HepG2 (cell line): Measurements from ENCODE around the gene HLA-DMB. TPM values are rescaled to one million over a fixed set of nuclear protein-coding genes. Genes with fewer than 3 reads are reported as not detected.

ENCODE experiments used
- HNRNPUL1 ChIP-seq: fragments of 200-400 bp; formaldehyde crosslinking; IDR thresholded peaks from 2 replicates; pipeline ENCODE4 v1.6.1; 2017; ENCODE audit warnings: low read depth, mild to moderate bottlenecking, low read length, moderate library complexity
- MEIS1 ChIP-seq: sonication (generic); formaldehyde crosslinking; IDR thresholded peaks from 2 replicates; pipeline ENCODE4 v1.9.0; 2021; ENCODE audit warnings: mild to moderate bottlenecking, missing genetic modification reagents, moderate library complexity, borderline replicate concordance
- PHB2 ChIP-seq: fragments of 450-650 bp; IDR thresholded peaks from 2 replicates; pipeline ENCODE4 v1.6.1; 2018; ENCODE audit not compliant: partially characterized antibody
- WIZ ChIP-seq: sonication (generic); formaldehyde crosslinking; IDR thresholded peaks from 2 replicates; pipeline ENCODE4 v1.5.1; 2020; ENCODE audit warnings: mild to moderate bottlenecking, missing genetic modification reagents
- ZNF446 ChIP-seq: sonication (generic); formaldehyde crosslinking; IDR thresholded peaks from 2 replicates; pipeline ENCODE4 v1.5.0; 2020; ENCODE audit warnings: mild to moderate bottlenecking, missing genetic modification reagents
- ZNF776 ChIP-seq: sonication (generic); formaldehyde crosslinking; IDR thresholded peaks from 2 replicates; pipeline ENCODE4 v1.4.0; 2020; ENCODE audit warnings: mild to moderate bottlenecking, missing genetic modification reagents
- polyA plus RNA-seq, 8 experiments: library from polyadenylated mRNA; depleted of rRNA in 3 of 8; stranded (reverse) in 7 of 8; unstranded in 1 of 8; fragments of >200 nt; fragmentation: Illumina TruSeq in 4 of 8; extraction: Trizol in 4 of 8; gene quantifications; 2 replicates each; pipeline versions ENCODE4 v1.2.1 to v1.2.3, GENCODE V29; 2011 to 2016; ENCODE audit warnings: low read depth in 4 of 8, missing spikeins in 1 of 8, mixed read lengths in 1 of 8; ENCODE audit not compliant: insufficient read depth in 1 of 8
- total RNA-seq, 5 experiments: library from RNA; depleted of rRNA; stranded (reverse); fragments of >200 nt; fragmentation: Illumina TruSeq; extraction: Trizol; gene quantifications; 2 replicates each; pipeline ENCODE4 v1.2.3, GENCODE V29; 2016; ENCODE audit warnings: low read depth in 1 of 5
- TF ChIP-seq, protein P1 (sequence below): sonication (generic); formaldehyde crosslinking; IDR thresholded peaks from 2 replicates; pipeline ENCODE4 v1.9.0; 2021; ENCODE audit warnings: mild to moderate bottlenecking, missing genetic modification reagents
- TF ChIP-seq, protein P2 (sequence below): IDR thresholded peaks from 2 replicates; pipeline ENCODE4 v1.4.0; 2020; ENCODE audit warnings: mild to moderate bottlenecking, missing genetic modification reagents
- TF ChIP-seq, protein P3 (sequence below): sonication (generic); formaldehyde crosslinking; IDR thresholded peaks from 2 replicates; pipeline ENCODE4 v1.8.0; 2022; ENCODE audit warnings: missing genetic modification reagents, mild to moderate bottlenecking, inconsistent platforms, borderline replicate concordance
- TF ChIP-seq, protein P4 (sequence below): fragments of 450-650 bp; IDR thresholded peaks from 2 replicates; pipeline ENCODE4 v1.6.1; 2017; ENCODE audit warnings: mild to moderate bottlenecking

Gene HLA-DMB
- total and polyA plus RNA-seq, 2 of the 13 experiments (the other 11 are each of a cell fraction or from before 2014, with no cell fraction given) = not detected

DNA sequence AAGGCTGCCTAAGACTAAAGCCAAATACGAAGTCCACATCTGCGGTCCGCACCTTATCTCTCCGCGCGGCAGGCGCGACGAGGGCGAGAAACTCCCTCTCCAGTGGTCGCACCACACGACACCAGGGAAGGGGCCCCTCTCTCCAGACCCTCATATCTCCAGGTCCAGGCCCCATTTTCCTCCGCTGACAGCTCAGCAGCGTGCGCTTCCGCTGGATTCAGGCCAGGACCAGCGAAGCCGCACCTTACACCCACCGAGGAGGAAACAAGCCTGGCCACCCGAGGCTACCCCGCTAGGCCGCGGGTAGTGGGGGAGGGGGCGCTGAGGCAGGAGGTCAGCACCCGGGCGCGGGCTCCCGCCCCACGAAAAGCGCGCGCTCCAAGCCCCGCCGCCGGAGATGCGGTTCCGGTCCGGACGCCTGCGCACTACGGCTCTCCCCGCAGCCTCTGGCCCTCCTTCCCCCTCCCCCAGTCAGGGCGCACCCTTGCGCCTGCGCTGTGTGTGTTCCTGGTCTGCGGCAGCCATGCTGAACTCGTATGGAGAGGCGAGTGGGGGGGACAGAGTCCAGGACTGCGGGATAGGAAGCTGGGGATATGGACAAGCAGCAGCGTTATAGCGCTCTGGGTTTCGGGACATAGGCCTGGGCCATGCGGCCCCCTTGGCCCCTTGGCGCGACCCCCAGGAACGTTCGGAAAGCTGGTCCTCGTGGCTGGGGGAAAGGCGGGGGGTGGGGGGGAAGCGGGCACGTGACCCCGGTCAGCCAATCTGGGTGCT is 27.5 kb upstream of the HLA-DMB start, which contains the start of gene BRD2 (continued):
- TF ChIP-seq, protein P1, sequence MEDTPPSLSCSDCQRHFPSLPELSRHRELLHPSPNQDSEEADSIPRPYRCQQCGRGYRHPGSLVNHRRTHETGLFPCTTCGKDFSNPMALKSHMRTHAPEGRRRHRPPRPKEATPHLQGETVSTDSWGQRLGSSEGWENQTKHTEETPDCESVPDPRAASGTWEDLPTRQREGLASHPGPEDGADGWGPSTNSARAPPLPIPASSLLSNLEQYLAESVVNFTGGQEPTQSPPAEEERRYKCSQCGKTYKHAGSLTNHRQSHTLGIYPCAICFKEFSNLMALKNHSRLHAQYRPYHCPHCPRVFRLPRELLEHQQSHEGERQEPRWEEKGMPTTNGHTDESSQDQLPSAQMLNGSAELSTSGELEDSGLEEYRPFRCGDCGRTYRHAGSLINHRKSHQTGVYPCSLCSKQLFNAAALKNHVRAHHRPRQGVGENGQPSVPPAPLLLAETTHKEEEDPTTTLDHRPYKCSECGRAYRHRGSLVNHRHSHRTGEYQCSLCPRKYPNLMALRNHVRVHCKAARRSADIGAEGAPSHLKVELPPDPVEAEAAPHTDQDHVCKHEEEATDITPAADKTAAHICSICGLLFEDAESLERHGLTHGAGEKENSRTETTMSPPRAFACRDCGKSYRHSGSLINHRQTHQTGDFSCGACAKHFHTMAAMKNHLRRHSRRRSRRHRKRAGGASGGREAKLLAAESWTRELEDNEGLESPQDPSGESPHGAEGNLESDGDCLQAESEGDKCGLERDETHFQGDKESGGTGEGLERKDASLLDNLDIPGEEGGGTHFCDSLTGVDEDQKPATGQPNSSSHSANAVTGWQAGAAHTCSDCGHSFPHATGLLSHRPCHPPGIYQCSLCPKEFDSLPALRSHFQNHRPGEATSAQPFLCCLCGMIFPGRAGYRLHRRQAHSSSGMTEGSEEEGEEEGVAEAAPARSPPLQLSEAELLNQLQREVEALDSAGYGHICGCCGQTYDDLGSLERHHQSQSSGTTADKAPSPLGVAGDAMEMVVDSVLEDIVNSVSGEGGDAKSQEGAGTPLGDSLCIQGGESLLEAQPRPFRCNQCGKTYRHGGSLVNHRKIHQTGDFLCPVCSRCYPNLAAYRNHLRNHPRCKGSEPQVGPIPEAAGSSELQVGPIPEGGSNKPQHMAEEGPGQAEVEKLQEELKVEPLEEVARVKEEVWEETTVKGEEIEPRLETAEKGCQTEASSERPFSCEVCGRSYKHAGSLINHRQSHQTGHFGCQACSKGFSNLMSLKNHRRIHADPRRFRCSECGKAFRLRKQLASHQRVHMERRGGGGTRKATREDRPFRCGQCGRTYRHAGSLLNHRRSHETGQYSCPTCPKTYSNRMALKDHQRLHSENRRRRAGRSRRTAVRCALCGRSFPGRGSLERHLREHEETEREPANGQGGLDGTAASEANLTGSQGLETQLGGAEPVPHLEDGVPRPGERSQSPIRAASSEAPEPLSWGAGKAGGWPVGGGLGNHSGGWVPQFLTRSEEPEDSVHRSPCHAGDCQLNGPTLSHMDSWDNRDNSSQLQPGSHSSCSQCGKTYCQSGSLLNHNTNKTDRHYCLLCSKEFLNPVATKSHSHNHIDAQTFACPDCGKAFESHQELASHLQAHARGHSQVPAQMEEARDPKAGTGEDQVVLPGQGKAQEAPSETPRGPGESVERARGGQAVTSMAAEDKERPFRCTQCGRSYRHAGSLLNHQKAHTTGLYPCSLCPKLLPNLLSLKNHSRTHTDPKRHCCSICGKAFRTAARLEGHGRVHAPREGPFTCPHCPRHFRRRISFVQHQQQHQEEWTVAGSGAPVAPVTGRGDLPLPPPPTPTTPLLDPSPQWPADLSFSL (CRISPR knock-in tag) = 0 out of 2 replicates have a peak, but pooled peaks have one; percentile 35
- 0 out of 2 replicates have a peak, but pooled peaks have one; percentile 64 for TF ChIP-seq ZNF446
- TF ChIP-seq, protein P2, sequence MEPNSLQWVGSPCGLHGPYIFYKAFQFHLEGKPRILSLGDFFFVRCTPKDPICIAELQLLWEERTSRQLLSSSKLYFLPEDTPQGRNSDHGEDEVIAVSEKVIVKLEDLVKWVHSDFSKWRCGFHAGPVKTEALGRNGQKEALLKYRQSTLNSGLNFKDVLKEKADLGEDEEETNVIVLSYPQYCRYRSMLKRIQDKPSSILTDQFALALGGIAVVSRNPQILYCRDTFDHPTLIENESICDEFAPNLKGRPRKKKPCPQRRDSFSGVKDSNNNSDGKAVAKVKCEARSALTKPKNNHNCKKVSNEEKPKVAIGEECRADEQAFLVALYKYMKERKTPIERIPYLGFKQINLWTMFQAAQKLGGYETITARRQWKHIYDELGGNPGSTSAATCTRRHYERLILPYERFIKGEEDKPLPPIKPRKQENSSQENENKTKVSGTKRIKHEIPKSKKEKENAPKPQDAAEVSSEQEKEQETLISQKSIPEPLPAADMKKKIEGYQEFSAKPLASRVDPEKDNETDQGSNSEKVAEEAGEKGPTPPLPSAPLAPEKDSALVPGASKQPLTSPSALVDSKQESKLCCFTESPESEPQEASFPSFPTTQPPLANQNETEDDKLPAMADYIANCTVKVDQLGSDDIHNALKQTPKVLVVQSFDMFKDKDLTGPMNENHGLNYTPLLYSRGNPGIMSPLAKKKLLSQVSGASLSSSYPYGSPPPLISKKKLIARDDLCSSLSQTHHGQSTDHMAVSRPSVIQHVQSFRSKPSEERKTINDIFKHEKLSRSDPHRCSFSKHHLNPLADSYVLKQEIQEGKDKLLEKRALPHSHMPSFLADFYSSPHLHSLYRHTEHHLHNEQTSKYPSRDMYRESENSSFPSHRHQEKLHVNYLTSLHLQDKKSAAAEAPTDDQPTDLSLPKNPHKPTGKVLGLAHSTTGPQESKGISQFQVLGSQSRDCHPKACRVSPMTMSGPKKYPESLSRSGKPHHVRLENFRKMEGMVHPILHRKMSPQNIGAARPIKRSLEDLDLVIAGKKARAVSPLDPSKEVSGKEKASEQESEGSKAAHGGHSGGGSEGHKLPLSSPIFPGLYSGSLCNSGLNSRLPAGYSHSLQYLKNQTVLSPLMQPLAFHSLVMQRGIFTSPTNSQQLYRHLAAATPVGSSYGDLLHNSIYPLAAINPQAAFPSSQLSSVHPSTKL = peak; percentile 67; the same call in 1 of the 2 replicates
- TF ChIP-seq PHB2 = no peak
- TF ChIP-seq ZNF776 (CRISPR knock-in tag) = peak; percentile 85
- TF ChIP-seq MEIS1 (CRISPR knock-in tag) = peak; percentile 92; the same call in 1 of the 2 replicates
- TF ChIP-seq, protein P3, sequence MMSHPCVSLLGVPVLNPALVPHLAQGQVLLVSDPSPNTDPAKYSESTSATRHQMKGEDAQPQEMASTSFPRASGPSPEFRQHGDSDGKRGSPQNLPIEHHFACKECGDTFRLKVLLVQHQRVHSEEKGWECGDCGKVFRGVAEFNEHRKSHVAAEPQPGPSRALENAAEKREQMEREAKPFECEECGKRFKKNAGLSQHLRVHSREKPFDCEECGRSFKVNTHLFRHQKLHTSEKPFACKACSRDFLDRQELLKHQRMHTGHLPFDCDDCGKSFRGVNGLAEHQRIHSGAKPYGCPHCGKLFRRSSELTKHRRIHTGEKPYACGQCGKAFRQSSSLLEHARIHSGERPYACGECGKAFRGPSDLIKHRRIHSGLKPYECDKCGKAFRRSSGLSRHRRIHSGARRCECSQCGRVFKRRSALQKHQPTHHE (CRISPR knock-in tag) = peak; percentile 88; the same call in 1 of the 2 replicates
- TF ChIP-seq, protein P4, sequence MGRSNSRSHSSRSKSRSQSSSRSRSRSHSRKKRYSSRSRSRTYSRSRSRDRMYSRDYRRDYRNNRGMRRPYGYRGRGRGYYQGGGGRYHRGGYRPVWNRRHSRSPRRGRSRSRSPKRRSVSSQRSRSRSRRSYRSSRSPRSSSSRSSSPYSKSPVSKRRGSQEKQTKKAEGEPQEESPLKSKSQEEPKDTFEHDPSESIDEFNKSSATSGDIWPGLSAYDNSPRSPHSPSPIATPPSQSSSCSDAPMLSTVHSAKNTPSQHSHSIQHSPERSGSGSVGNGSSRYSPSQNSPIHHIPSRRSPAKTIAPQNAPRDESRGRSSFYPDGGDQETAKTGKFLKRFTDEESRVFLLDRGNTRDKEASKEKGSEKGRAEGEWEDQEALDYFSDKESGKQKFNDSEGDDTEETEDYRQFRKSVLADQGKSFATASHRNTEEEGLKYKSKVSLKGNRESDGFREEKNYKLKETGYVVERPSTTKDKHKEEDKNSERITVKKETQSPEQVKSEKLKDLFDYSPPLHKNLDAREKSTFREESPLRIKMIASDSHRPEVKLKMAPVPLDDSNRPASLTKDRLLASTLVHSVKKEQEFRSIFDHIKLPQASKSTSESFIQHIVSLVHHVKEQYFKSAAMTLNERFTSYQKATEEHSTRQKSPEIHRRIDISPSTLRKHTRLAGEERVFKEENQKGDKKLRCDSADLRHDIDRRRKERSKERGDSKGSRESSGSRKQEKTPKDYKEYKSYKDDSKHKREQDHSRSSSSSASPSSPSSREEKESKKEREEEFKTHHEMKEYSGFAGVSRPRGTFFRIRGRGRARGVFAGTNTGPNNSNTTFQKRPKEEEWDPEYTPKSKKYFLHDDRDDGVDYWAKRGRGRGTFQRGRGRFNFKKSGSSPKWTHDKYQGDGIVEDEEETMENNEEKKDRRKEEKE = no peak
- TF ChIP-seq HNRNPUL1 = no peak
- peak; percentile 83 for TF ChIP-seq WIZ (CRISPR knock-in tag)
